ENCODE results near the gene C4orf50.

C4orf50 gene

GRCh38 chr4:5971078-5971450 is 47.2 kb downstream of the C4orf50 start:
- Histone ChIP-seq H2AFZ (ENCODE audit: low read length) (no peak overlapping the region), H3K4me2 (ENCODE audit: low read depth, low read length, poor library complexity, severe bottlenecking) (no peak overlapping the region), H3K27me3 (ENCODE audit: insufficient read depth, low read length, poor library complexity, severe bottlenecking) (no peaks in the 10 kb centered on the region), H3K4me1 (ENCODE audit: insufficient read depth, low read length, poor library complexity, severe bottlenecking) (no peaks in the 10 kb centered on the region), H3K79me2 (ENCODE audit: insufficient read depth, low read length) (no peaks in the 10 kb centered on the region), H3K4me3 (ENCODE audit: low read length, poor library complexity, severe bottlenecking) (no peak overlapping the region), H3K9me3 (ENCODE audit: insufficient read depth, low read depth, low read length) (no peaks in the 10 kb centered on the region; the same call in 1 of the 2 replicates), H3F3A (ENCODE audit: low read depth) (no peaks in the 10 kb centered on the region), H4K20me1 (ENCODE audit: insufficient read depth, low read length, poor library complexity, severe bottlenecking) (no peaks in the 10 kb centered on the region), H3K36me3 (ENCODE audit: insufficient read depth, low read length) (no peaks in the 10 kb centered on the region), H3K9me2 (replicated peaks; ENCODE audit: low read depth, low read length) (no peaks in the 10 kb centered on the region), H3K9ac (ENCODE audit: low read depth, low read length, poor library complexity, severe bottlenecking) (no peak overlapping the region)
- TF ChIP-seq EZH2phosphoT487 (IDR thresholded peaks at IDR 0.05; ENCODE audit: borderline replicate concordance) = no peak
- no peak for TF ChIP-seq CTCF (conservative IDR thresholded peaks at IDR 0.05; ENCODE audit: low read length)

GRCh38 chr4:5970381-5971077 is 47.7 kb downstream of the C4orf50 start:
- H4K20me1 ChIP-seq (ENCODE audit: insufficient read depth, low read length, poor library complexity, severe bottlenecking) = no peaks in the 10 kb centered on the region
- no peaks in the 10 kb centered on the region for H3K9me2 ChIP-seq (replicated peaks; ENCODE audit: low read depth, low read length)
- no peaks in the 10 kb centered on the region; the same call in 1 of the 2 replicates for H3K9me3 ChIP-seq (ENCODE audit: insufficient read depth, low read depth, low read length)
- no peaks in the 10 kb centered on the region for H3K4me1 ChIP-seq (ENCODE audit: insufficient read depth, low read length, poor library complexity, severe bottlenecking)
- H3K36me3 ChIP-seq (ENCODE audit: insufficient read depth, low read length) = no peaks in the 10 kb centered on the region
- H2AFZ ChIP-seq (ENCODE audit: low read length) = no peak overlapping the region
- H3K9ac ChIP-seq (ENCODE audit: low read depth, low read length, poor library complexity, severe bottlenecking) = no peak overlapping the region
- H3K79me2 ChIP-seq (ENCODE audit: insufficient read depth, low read length) = no peaks in the 10 kb centered on the region
- no peaks in the 10 kb centered on the region for H3F3A ChIP-seq (ENCODE audit: low read depth)
- H3K4me3 ChIP-seq (ENCODE audit: low read length, poor library complexity, severe bottlenecking) = no peak overlapping the region
- no peaks in the 10 kb centered on the region for H3K27me3 ChIP-seq (ENCODE audit: insufficient read depth, low read length, poor library complexity, severe bottlenecking)
- H3K4me2 ChIP-seq (ENCODE audit: low read depth, low read length, poor library complexity, severe bottlenecking) = no peak overlapping the region
- no peak for TF ChIP-seq CTCF (conservative IDR thresholded peaks at IDR 0.05; ENCODE audit: low read length)
- no peak for TF ChIP-seq EZH2phosphoT487 (IDR thresholded peaks at IDR 0.05; ENCODE audit: borderline replicate concordance)

GRCh38 chr4:5969777-5970176 is 48.5 kb downstream of the C4orf50 start:
- Histone ChIP-seq H3K4me1 (ENCODE audit: insufficient read depth, low read length, poor library complexity, severe bottlenecking) (no peaks in the 10 kb centered on the region), H3K36me3 (ENCODE audit: insufficient read depth, low read length) (no peaks in the 10 kb centered on the region), H3K9ac (ENCODE audit: low read depth, low read length, poor library complexity, severe bottlenecking) (no peak overlapping the region), H3K9me2 (replicated peaks; ENCODE audit: low read depth, low read length) (no peaks in the 10 kb centered on the region), H4K20me1 (ENCODE audit: insufficient read depth, low read length, poor library complexity, severe bottlenecking) (no peaks in the 10 kb centered on the region), H3K4me3 (ENCODE audit: low read length, poor library complexity, severe bottlenecking) (no peak overlapping the region), H3K79me2 (ENCODE audit: insufficient read depth, low read length) (no peaks in the 10 kb centered on the region), H2AFZ (ENCODE audit: low read length) (no peak overlapping the region), H3K9me3 (ENCODE audit: insufficient read depth, low read depth, low read length) (no peaks in the 10 kb centered on the region; the same call in 1 of the 2 replicates), H3K4me2 (ENCODE audit: low read depth, low read length, poor library complexity, severe bottlenecking) (no peak overlapping the region), H3F3A (ENCODE audit: low read depth) (no peaks in the 10 kb centered on the region), H3K27me3 (ENCODE audit: insufficient read depth, low read length, poor library complexity, severe bottlenecking) (no peaks in the 10 kb centered on the region)
- TF ChIP-seq CTCF (conservative IDR thresholded peaks at IDR 0.05; ENCODE audit: low read length) (no peak), EZH2phosphoT487 (IDR thresholded peaks at IDR 0.05; ENCODE audit: borderline replicate concordance) (no peak)

Measured in Loucy (cell line).